T1000 (cell line): ENCODE measurements around the gene ITIH1.

Experiments used
- DNase-seq: peaks from one replicate; lab custom pipeline; 2025; ENCODE audit warnings: mixed read lengths; lab: John Stamatoyannopoulos, UW

ITIH1 gene

GRCh38 chr3:52789746-52790040 lies 12.3 kb downstream of the ITIH1 start:
- DNase-seq: no peak

- no peak for DNase-seq
Observed at GRCh38 chr3:52790337-52790736, 12.9 kb downstream of the ITIH1 start.

GRCh38 chr3:52790741-52791140 lies 13.3 kb downstream of the ITIH1 start:
- DNase-seq: no peak

- DNase-seq: no peak
Observed at GRCh38 chr3:52791366-52791765, 14.0 kb downstream of the ITIH1 start.

GRCh38 chr3:52791928-52792327 lies 14.5 kb downstream of the ITIH1 start:
- DNase-seq: no peak

GRCh38 chr3:52792413-52792812 lies 15.0 kb downstream of the ITIH1 start:
- DNase-seq: no peak

- no peak for DNase-seq
Observed at GRCh38 chr3:52792961-52793695, 15.7 kb downstream of the ITIH1 start.

- DNase-seq: no peak
Observed at GRCh38 chr3:52793702-52794611, 16.6 kb downstream of the ITIH1 start.

GRCh38 chr3:52794612-52795099 lies 17.3 kb downstream of the ITIH1 start, which contains the start of gene ITIH3:
Gene ITIH3 (plus strand): TSS chr3:52794796. CDS start chr3:52794804, 8 bp downstream.
- no peak for DNase-seq

GRCh38 chr3:52795298-52795900 lies 18.0 kb downstream of the ITIH1 start:
- no peak for DNase-seq

GRCh38 chr3:52796411-52796810 lies 19.0 kb downstream of the ITIH1 start:
- no peak for DNase-seq

GRCh38 chr3:52798376-52798977 lies 21.1 kb downstream of the ITIH1 start:
- no peak for DNase-seq

GRCh38 chr3:52798978-52799476 lies 21.6 kb downstream of the ITIH1 start:
- no peak for DNase-seq

GRCh38 chr3:52800079-52800478 lies 22.7 kb downstream of the ITIH1 start:
- DNase-seq: no peak

GRCh38 chr3:52801839-52802238 lies 24.4 kb downstream of the ITIH1 start:
- DNase-seq: no peak

GRCh38 chr3:52805270-52806039 lies 28.1 kb downstream of the ITIH1 start:
- no peak for DNase-seq

- DNase-seq: no peak
Observed at GRCh38 chr3:52809149-52809548, 31.8 kb downstream of the ITIH1 start.

- no peak for DNase-seq
Observed at GRCh38 chr3:52809662-52810377, 32.4 kb downstream of the ITIH1 start.

- DNase-seq: no peak
Observed at GRCh38 chr3:52810923-52811322, 33.5 kb downstream of the ITIH1 start.

- DNase-seq: no peak
Observed at GRCh38 chr3:52811452-52812011, 34.1 kb downstream of the ITIH1 start.
